Measurements from ENCODE around the gene CPNE2. TPM values are rescaled to one million over a fixed set of nuclear protein-coding genes. Genes with fewer than 3 reads are reported as not detected.

CPNE2 gene
- total RNA-seq, 1 donor from 2014 or later, result 40.3 TPM

- no peak for TF ChIP-seq POLR2A (IDR thresholded peaks at IDR 0.05)
- no peak for TF ChIP-seq POLR2AphosphoS5 (IDR thresholded peaks at IDR 0.05; ENCODE audit: insufficient read depth in 1 of 2, low read depth in 1 of 2)
- TF ChIP-seq CTCF (IDR thresholded peaks at IDR 0.05), result no peak
- intact Hi-C loops (cut with DNase I), result no loop called here
- Histone ChIP-seq H3K4me1 (no peaks in the 10 kb centered on the region), H3K4me3 (no peak overlapping the region), H3K9me3 (no peaks in the 10 kb centered on the region), H3K27me3 (no peaks in the 10 kb centered on the region), H3K36me3 (peaks cover 0 to 16% of the 10 kb centered on the region in 2 donors), H3K27ac (no peak overlapping the region)
- DNase-seq (ENCODE audit: extremely low spot score in 2 of 2), result no peak
Measured at GRCh38 chr16:57125376-57125775, 33.0 kb downstream of the CPNE2 start.

GRCh38 chr16:57125969-57126368 lies 33.6 kb downstream of the CPNE2 start:
- Histone ChIP-seq H3K4me3 (no peak overlapping the region), H3K9me3 (no peaks in the 10 kb centered on the region), H3K36me3 (peaks cover 0 to 16% of the 10 kb centered on the region in 2 donors), H3K27ac (no peak overlapping the region), H3K4me1 (no peaks in the 10 kb centered on the region), H3K27me3 (no peaks in the 10 kb centered on the region)
- intact Hi-C loops (cut with DNase I), result no loop called here
- no peak for DNase-seq (ENCODE audit: extremely low spot score in 2 of 2)
- TF ChIP-seq CTCF (IDR thresholded peaks at IDR 0.05) (no peak), POLR2AphosphoS5 (IDR thresholded peaks at IDR 0.05; ENCODE audit: insufficient read depth in 1 of 2, low read depth in 1 of 2) (no peak)

GRCh38 chr16:57126411-57126810 lies 34.0 kb downstream of the CPNE2 start:
- no peaks in the 10 kb centered on the region for H3K9me3 ChIP-seq
- TF ChIP-seq POLR2AphosphoS5 (IDR thresholded peaks at IDR 0.05; ENCODE audit: insufficient read depth in 1 of 2, low read depth in 1 of 2) (no peak), POLR2A (IDR thresholded peaks at IDR 0.05) (no peak), CTCF (IDR thresholded peaks at IDR 0.05) (no peak)
- peaks cover 0 to 13% of the 10 kb centered on the region in 2 donors for H3K36me3 ChIP-seq

GRCh38 chr16:57127037-57127763 lies 34.8 kb downstream of the CPNE2 start:
- H3K27me3 ChIP-seq, result no peaks in the 10 kb centered on the region
- H3K36me3 ChIP-seq, result peaks cover 0 to 6% of the 10 kb centered on the region in 2 donors
- DNase-seq (ENCODE audit: extremely low spot score in 2 of 2), result no peak
- TF ChIP-seq POLR2AphosphoS5 (IDR thresholded peaks at IDR 0.05; ENCODE audit: insufficient read depth in 1 of 2, low read depth in 1 of 2) (no peak), POLR2A (IDR thresholded peaks at IDR 0.05) (no peak), CTCF (IDR thresholded peaks at IDR 0.05) (no peak)
- intact Hi-C loops (cut with DNase I), result no loop called here
- no peak overlapping the region for H3K4me3 ChIP-seq
- H3K27ac ChIP-seq, result no peak overlapping the region
- H3K9me3 ChIP-seq, result no peaks in the 10 kb centered on the region
- H3K4me1 ChIP-seq, result peaks cover 6% of the 10 kb centered on the region

More at GRCh38 chr16:57126411-57126810, 34.0 kb downstream of the CPNE2 start:
- DNase-seq (ENCODE audit: extremely low spot score in 2 of 2), result no peak
- intact Hi-C loops (cut with DNase I), result no loop called here
- no peaks in the 10 kb centered on the region for H3K27me3 ChIP-seq
- H3K4me3 ChIP-seq, result no peak overlapping the region
- no peaks in the 10 kb centered on the region for H3K4me1 ChIP-seq
- H3K27ac ChIP-seq, result no peak overlapping the region

- no peak overlapping the region for H3K4me3 ChIP-seq
- intact Hi-C loops (cut with DNase I), result no loop called here
Measured at GRCh38 chr16:57127836-57128235, 35.5 kb downstream of the CPNE2 start.

More at GRCh38 chr16:57127836-57128235, 35.5 kb downstream of the CPNE2 start:
- no peaks in the 10 kb centered on the region for H3K9me3 ChIP-seq
- no peak overlapping the region for H3K27ac ChIP-seq
- H3K36me3 ChIP-seq, result peaks cover 0 to 6% of the 10 kb centered on the region in 2 donors
- H3K4me1 ChIP-seq, result peaks cover 10% of the 10 kb centered on the region
- DNase-seq (ENCODE audit: extremely low spot score in 2 of 2), result no peak
- TF ChIP-seq POLR2AphosphoS5 (IDR thresholded peaks at IDR 0.05; ENCODE audit: insufficient read depth in 1 of 2, low read depth in 1 of 2) (no peak), CTCF (IDR thresholded peaks at IDR 0.05) (no peak), POLR2A (IDR thresholded peaks at IDR 0.05) (no peak)
- H3K27me3 ChIP-seq, result no peaks in the 10 kb centered on the region

Measured in vagina (tissue), 2 donors.